PC-3 (cell line): ENCODE data around the gene USP46. TPM values are rescaled to one million over a fixed set of nuclear protein-coding genes. Genes with fewer than 3 reads are reported as not detected.

Source experiments
- ATAC-seq: fragments of 200-7000 bp; cut with Tn5 transposase; 2 replicates; pipeline ENCODE4 v1.9.1; 2020; ENCODE audit warnings: mild to moderate bottlenecking, moderate library complexity
- BruUV-seq: library from RNA; stranded (reverse); fragments of 400-500 nt; replicated peaks from 2 replicates; lab custom pipeline; 2021; lab: Mats Ljungman, UMichigan
- CTCF ChIA-PET: fragments of 300-600 bp; sonication (Branson Sonifier 250); formaldehyde crosslinking; loops from one replicate; lab custom pipeline; 2022; ENCODE audit warnings: antibody characterized with exemption; lab: Charles Lee
- POLR2A ChIA-PET: fragments of 300-600 bp; sonication (Branson Sonifier 250); formaldehyde crosslinking; loops from one replicate; lab custom pipeline; 2022; ENCODE audit warnings: antibody characterized with exemption; ENCODE audit not compliant: unreplicated experiment; lab: Charles Lee
- DNase-seq: peaks from one replicate; pipeline ENCODE4 v3.0.0-alpha.2; 2015
- H2AFZ ChIP-seq: fragments of 300-600 bp; sonication (generic); 2 replicates; pipeline ENCODE4 v1.6.0; 2016; ENCODE audit warnings: antibody characterized with exemption, low read length
- H3F3A ChIP-seq: fragments of 300-600 bp; sonication (generic); one replicate; pipeline ENCODE4 v1.6.0; 2017; ENCODE audit warnings: antibody characterized with exemption, low read length, control low read depth, mild to moderate bottlenecking; ENCODE audit not compliant: unreplicated experiment
- H3K27ac ChIP-seq: fragments of 300-600 bp; sonication (generic); 2 replicates; pipeline ENCODE4 v1.5.1; 2016; ENCODE audit warnings: mild to moderate bottlenecking, low read length
- H3K27me3 ChIP-seq: fragments of 300-600 bp; sonication (generic); 2 replicates; pipeline ENCODE4 v1.6.1; 2016; ENCODE audit warnings: low read length, mixed read lengths
- H3K36me3 ChIP-seq: fragments of 300-600 bp; sonication (generic); 2 replicates; pipeline ENCODE4 v1.6.1; 2016; ENCODE audit warnings: low read depth, mixed run types, low read length, mixed read lengths
- H3K4me1 ChIP-seq: fragments of 300-600 bp; sonication (generic); 2 replicates; pipeline ENCODE4 v1.5.1; 2016; ENCODE audit warnings: low read length; ENCODE audit not compliant: insufficient read depth
- H3K4me2 ChIP-seq: fragments of 300-600 bp; sonication (generic); 2 replicates; pipeline ENCODE4 v1.6.0; 2016; ENCODE audit warnings: low read length
- H3K4me3 ChIP-seq: fragments of 300-600 bp; sonication (generic); 2 replicates; pipeline ENCODE4 v1.5.1; 2016; ENCODE audit warnings: mild to moderate bottlenecking, low read length, mixed read lengths
- H3K79me2 ChIP-seq: fragments of 300-600 bp; sonication (generic); 2 replicates; pipeline ENCODE4 v1.6.1; 2017; ENCODE audit warnings: low read length, mixed read lengths
- H3K9ac ChIP-seq: fragments of 300-600 bp; sonication (generic); 2 replicates; pipeline ENCODE4 v1.6.0; 2016; ENCODE audit warnings: mild to moderate bottlenecking, low read length
- H3K9me2 ChIP-seq: fragments of 300-600 bp; sonication (generic); replicated peaks from 2 replicates; pipeline ENCODE4 v1.6.1; 2016; ENCODE audit warnings: mixed run types, low read length, mixed read lengths
- H3K9me3 ChIP-seq: fragments of 300-600 bp; sonication (generic); 2 replicates; pipeline ENCODE4 v1.6.1; 2016; ENCODE audit warnings: low read length, mixed read lengths
- H4K20me1 ChIP-seq: fragments of 300-600 bp; sonication (generic); 2 replicates; pipeline ENCODE4 v1.6.1; 2016; ENCODE audit warnings: low read length, mixed read lengths
- EZH2 ChIP-seq: fragments of 300-600 bp; sonication (generic); IDR thresholded peaks from one replicate; pipeline ENCODE4 v1.6.1; 2017; ENCODE audit warnings: antibody characterized with exemption, mild to moderate bottlenecking, low read length; ENCODE audit not compliant: unreplicated experiment
- EZH2phosphoT487 ChIP-seq: fragments of 300-600 bp; sonication (generic); IDR thresholded peaks from 2 replicates; pipeline ENCODE4 v1.6.1; 2018; ENCODE audit warnings: mild to moderate bottlenecking, antibody characterized with exemption, low read length, borderline replicate concordance
- intact Hi-C: fragments of 100-400 bp; cut with micrococcal nuclease; formaldehyde crosslinking; loops from 2 replicates; pipeline ENCODE4 v1.9.0; 2023
- total RNA-seq: library from RNA; depleted of rRNA; stranded (reverse); fragments of >200 nt; gene quantifications from 2 replicates; pipeline ENCODE4 v1.2.3, GENCODE V29; 2014
- TF ChIP-seq, protein P1 (sequence below): fragments of 300-600 bp; sonication (generic); conservative IDR thresholded peaks from 2 replicates; pipeline ENCODE4 v1.5.1; 2017; ENCODE audit warnings: antibody characterized with exemption, low read depth, mild to moderate bottlenecking, low read length

Gene USP46
- total RNA-seq, 1 experiment from 2014 or later: 9.4 TPM

DNA sequence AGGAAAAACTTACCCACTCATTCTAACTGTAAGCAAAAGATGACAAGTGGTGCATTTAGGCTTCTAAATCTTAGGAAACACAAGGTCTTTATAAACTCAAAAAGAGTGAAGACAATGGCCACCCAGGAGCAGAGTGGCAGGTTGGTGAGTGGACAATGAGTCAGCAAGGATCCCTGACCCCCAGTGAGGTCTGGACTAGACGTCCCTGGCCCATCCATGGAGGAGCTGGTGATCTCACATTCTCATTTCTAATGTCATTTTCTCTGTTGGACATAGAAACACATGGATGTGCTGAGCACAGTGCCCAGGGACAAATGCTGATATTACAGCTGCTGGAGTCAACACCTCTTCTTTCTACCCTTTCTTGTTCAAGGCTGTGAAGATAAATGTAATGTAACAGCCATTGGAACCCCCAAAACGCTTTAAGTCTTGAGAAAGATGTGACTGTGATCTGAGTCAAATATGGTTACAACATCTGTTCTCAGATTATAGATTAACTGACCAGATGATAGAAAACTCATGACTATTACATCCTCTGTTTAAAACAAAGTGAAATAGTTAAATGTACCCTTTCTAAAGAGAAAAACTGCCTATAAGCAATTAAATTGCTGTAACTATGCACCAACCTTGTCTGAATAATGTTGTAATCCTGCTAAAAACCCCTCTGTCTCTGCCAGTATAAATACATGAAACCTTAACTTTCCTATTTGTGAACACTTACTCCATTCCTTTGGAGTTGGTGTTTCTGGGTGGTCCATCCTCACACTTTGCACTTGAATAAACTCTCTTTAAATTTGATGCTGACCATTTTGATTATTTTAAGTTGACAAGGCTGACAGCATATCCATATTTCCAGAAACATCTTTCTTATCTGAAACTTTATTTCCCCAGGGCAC is 92.7 kb downstream of the USP46 start:
- no peaks in the 10 kb centered on the region for H3F3A ChIP-seq
- no peaks in the 10 kb centered on the region for H3K9me2 ChIP-seq
- peaks cover 13% of the 10 kb centered on the region for H3K27me3 ChIP-seq
- H3K36me3 ChIP-seq: no peaks in the 10 kb centered on the region
- TF ChIP-seq, protein P1, sequence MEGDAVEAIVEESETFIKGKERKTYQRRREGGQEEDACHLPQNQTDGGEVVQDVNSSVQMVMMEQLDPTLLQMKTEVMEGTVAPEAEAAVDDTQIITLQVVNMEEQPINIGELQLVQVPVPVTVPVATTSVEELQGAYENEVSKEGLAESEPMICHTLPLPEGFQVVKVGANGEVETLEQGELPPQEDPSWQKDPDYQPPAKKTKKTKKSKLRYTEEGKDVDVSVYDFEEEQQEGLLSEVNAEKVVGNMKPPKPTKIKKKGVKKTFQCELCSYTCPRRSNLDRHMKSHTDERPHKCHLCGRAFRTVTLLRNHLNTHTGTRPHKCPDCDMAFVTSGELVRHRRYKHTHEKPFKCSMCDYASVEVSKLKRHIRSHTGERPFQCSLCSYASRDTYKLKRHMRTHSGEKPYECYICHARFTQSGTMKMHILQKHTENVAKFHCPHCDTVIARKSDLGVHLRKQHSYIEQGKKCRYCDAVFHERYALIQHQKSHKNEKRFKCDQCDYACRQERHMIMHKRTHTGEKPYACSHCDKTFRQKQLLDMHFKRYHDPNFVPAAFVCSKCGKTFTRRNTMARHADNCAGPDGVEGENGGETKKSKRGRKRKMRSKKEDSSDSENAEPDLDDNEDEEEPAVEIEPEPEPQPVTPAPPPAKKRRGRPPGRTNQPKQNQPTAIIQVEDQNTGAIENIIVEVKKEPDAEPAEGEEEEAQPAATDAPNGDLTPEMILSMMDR: no peak
- TF ChIP-seq EZH2 (no peak), EZH2phosphoT487 (no peak)
- no peaks in the 10 kb centered on the region for H3K4me1 ChIP-seq
- H3K79me2 ChIP-seq: no peaks in the 10 kb centered on the region
- H2AFZ ChIP-seq: no peak overlapping the region
- POLR2A ChIA-PET: no interaction called here
- H3K9me3 ChIP-seq: no peaks in the 10 kb centered on the region
- CTCF ChIA-PET: no interaction called here
- no peaks in the 10 kb centered on the region for H4K20me1 ChIP-seq
- H3K4me2 ChIP-seq: no peak overlapping the region
- H3K9ac ChIP-seq: no peak overlapping the region
- intact Hi-C loops: no loop called here
- H3K27ac ChIP-seq: no peak overlapping the region
- no peak overlapping the region for H3K4me3 ChIP-seq
- BruUV-seq: no TSS peak
- ATAC-seq (no peak), DNase-seq (no peak)

DNA sequence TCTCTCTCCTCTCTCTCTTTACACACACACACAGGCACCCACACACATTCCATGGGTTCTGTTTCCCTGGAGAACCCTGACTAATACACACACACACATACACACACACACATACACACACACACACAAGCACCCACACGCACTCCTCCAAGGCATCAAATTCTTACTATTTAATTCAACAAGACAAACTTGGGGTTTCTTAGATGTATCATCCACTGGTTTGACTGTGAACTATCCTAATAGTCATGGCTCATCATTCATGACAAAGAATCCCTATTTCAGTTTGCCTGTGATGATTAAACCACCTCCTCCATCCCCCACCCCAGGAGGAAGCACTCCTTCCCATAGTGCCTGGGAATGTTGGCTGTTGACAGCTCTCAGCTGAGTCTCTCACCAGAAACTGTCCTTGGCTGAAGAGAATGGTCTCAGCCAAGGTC is 98.2 kb downstream of the USP46 start:
- intact Hi-C loops: no loop called here
- Histone ChIP-seq H3K27me3 (peaks cover 20% of the 10 kb centered on the region), H3K9me3 (no peaks in the 10 kb centered on the region)

More for the DNA sequence above, 98.2 kb downstream of the USP46 start:
- no TSS peak for BruUV-seq
- Histone ChIP-seq H3K9ac (no peak overlapping the region), H3K4me3 (no peak overlapping the region), H3K36me3 (no peaks in the 10 kb centered on the region), H4K20me1 (no peaks in the 10 kb centered on the region), H3K27ac (no peak overlapping the region), H3F3A (no peaks in the 10 kb centered on the region), H3K4me1 (no peaks in the 10 kb centered on the region), H3K79me2 (no peaks in the 10 kb centered on the region), H2AFZ (no peak overlapping the region), H3K9me2 (no peaks in the 10 kb centered on the region), H3K4me2 (no peak overlapping the region)
- ATAC-seq (no peak), DNase-seq (no peak)
- TF ChIP-seq EZH2phosphoT487: no peak
- TF ChIP-seq EZH2: no peak
- TF ChIP-seq, protein P1: no peak
- CTCF ChIA-PET: no interaction called here
- POLR2A ChIA-PET: no interaction called here
